A549 (cell line): ENCODE results near the gene BEST4.

Experiments used
- CEBPB ChIP-seq, 2 experiments: fragments of >200 bp in 1 of 2; sonication (Bioruptor Twin) in 1 of 2; formaldehyde crosslinking in 1 of 2; IDR thresholded peaks; 2 replicates each; pipeline ENCODE4 v1.6.1; 2012 to 2016
- EP300 ChIP-seq, 2 experiments: fragments of >200 bp; sonication (Bioruptor Twin); formaldehyde crosslinking; IDR thresholded peaks; 2 replicates in 1 of 2; 3 replicates in 1 of 2; pipeline ENCODE4 v1.6.1; 2016 to 2017
- JUN ChIP-seq, 2 experiments: fragments of >200 bp; sonication (Bioruptor Twin); formaldehyde crosslinking; IDR thresholded peaks; 2 replicates in 1 of 2; 3 replicates in 1 of 2; pipeline ENCODE4 v1.6.1; 2016 to 2017
- POLR2A ChIP-seq: IDR thresholded peaks from 2 replicates; pipeline ENCODE4 v1.6.1; 2012; ENCODE audit warnings: mild to moderate bottlenecking, low read length
- RNF2 ChIP-seq: fragments of 200-600 bp; sonication (generic); IDR thresholded peaks from 2 replicates; pipeline ENCODE4 v1.6.1; 2016; ENCODE audit warnings: low read depth, mild to moderate bottlenecking, antibody characterized with exemption, moderate library complexity, borderline replicate concordance
- SMC3 ChIP-seq: fragments of >200 bp; sonication (Bioruptor Twin); formaldehyde crosslinking; IDR thresholded peaks from 3 replicates; pipeline ENCODE4 v1.6.1; 2018; ENCODE audit warnings: inconsistent platforms
- TF ChIP-seq, protein P1 (sequence below): fragments of >200 bp; sonication (Bioruptor Twin); formaldehyde crosslinking; IDR thresholded peaks from 3 replicates; pipeline ENCODE4 v1.5.1; 2016
- TF ChIP-seq, protein P2 (sequence below): fragments of 450-650 bp; IDR thresholded peaks from 2 replicates; pipeline ENCODE4 v1.6.1; 2014; ENCODE audit warnings: antibody characterized with exemption
- TF ChIP-seq, protein P3 (sequence below): IDR thresholded peaks from 2 replicates; pipeline ENCODE4 v1.6.1; 2012
- TF ChIP-seq, protein P4 (sequence below): fragments of 250-450 bp; sonication (Bioruptor Pico); IDR thresholded peaks from 2 replicates; pipeline ENCODE4 v1.5.0; 2021; ENCODE audit warnings: mild to moderate bottlenecking, moderate library complexity, borderline replicate concordance

DNA sequence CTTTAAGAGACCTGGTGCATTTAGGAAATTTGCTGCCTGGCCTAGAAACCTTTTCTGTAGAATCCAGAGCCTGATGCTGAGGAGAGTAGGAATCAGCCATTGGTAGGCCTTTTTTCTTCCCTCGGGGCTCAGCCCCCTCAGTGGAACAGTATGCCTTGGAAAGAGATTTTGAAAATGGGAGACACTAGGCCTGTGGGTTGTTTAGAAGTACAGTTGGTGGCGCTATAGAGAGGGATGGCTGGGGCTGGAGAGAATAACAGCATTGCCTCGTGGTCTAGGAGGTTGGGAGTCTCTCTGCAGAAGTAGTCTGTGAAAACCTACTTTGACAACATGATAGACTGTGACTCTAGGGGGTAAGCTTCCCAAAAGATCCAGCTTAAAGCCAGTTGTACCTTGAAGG lies 40.1 kb downstream of the BEST4 start:
- TF ChIP-seq JUN (IDR thresholded peaks at IDR 0.05) (no peak), POLR2A (no peak), SMC3 (no peak), CEBPB (IDR thresholded peaks at IDR 0.05) (no peak), EP300 (IDR thresholded peaks at IDR 0.05) (no peak), RNF2 (no peak)
- TF ChIP-seq, protein P1, sequence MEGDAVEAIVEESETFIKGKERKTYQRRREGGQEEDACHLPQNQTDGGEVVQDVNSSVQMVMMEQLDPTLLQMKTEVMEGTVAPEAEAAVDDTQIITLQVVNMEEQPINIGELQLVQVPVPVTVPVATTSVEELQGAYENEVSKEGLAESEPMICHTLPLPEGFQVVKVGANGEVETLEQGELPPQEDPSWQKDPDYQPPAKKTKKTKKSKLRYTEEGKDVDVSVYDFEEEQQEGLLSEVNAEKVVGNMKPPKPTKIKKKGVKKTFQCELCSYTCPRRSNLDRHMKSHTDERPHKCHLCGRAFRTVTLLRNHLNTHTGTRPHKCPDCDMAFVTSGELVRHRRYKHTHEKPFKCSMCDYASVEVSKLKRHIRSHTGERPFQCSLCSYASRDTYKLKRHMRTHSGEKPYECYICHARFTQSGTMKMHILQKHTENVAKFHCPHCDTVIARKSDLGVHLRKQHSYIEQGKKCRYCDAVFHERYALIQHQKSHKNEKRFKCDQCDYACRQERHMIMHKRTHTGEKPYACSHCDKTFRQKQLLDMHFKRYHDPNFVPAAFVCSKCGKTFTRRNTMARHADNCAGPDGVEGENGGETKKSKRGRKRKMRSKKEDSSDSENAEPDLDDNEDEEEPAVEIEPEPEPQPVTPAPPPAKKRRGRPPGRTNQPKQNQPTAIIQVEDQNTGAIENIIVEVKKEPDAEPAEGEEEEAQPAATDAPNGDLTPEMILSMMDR: no peak
- TF ChIP-seq, protein P2, sequence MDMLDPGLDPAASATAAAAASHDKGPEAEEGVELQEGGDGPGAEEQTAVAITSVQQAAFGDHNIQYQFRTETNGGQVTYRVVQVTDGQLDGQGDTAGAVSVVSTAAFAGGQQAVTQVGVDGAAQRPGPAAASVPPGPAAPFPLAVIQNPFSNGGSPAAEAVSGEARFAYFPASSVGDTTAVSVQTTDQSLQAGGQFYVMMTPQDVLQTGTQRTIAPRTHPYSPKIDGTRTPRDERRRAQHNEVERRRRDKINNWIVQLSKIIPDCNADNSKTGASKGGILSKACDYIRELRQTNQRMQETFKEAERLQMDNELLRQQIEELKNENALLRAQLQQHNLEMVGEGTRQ: no peak
- TF ChIP-seq, protein P3, sequence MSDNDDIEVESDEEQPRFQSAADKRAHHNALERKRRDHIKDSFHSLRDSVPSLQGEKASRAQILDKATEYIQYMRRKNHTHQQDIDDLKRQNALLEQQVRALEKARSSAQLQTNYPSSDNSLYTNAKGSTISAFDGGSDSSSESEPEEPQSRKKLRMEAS: no peak
- TF ChIP-seq, protein P4, sequence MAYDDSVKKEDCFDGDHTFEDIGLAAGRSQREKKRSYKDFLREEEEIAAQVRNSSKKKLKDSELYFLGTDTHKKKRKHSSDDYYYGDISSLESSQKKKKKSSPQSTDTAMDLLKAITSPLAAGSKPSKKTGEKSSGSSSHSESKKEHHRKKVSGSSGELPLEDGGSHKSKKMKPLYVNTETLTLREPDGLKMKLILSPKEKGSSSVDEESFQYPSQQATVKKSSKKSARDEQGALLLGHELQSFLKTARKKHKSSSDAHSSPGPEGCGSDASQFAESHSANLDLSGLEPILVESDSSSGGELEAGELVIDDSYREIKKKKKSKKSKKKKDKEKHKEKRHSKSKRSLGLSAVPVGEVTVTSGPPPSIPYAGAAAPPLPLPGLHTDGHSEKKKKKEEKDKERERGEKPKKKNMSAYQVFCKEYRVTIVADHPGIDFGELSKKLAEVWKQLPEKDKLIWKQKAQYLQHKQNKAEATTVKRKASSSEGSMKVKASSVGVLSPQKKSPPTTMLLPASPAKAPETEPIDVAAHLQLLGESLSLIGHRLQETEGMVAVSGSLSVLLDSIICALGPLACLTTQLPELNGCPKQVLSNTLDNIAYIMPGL (CRISPR knock-in tag): no peak
